ENCODE data around the gene IQCH. TPM values are rescaled to one million over a fixed set of nuclear protein-coding genes. Genes with fewer than 3 reads are reported as not detected.

IQCH gene
- total RNA-seq, 1 donor from 2014 or later, result 2.2 TPM

GRCh38 chr15:67300266-67301025 lies 45.9 kb downstream of the IQCH start:
- no peak for DNase-seq (ENCODE audit: low spot score)

GRCh38 chr15:67303490-67304363 lies 49.1 kb downstream of the IQCH start:
- DNase-seq (ENCODE audit: low spot score), result peak; percentile 38

- DNase-seq (ENCODE audit: low spot score), result no peak
Measured at GRCh38 chr15:67304778-67305177, 50.2 kb downstream of the IQCH start.

- DNase-seq (ENCODE audit: low spot score), result no peak
Measured at GRCh38 chr15:67305506-67305905, 50.9 kb downstream of the IQCH start.

- peak; percentile 13 for DNase-seq (ENCODE audit: low spot score)
Measured at GRCh38 chr15:67307156-67307555, 52.6 kb downstream of the IQCH start.

- no peak for DNase-seq (ENCODE audit: low spot score)
Measured at GRCh38 chr15:67307889-67308597, 53.5 kb downstream of the IQCH start.

- DNase-seq (ENCODE audit: low spot score), result no peak
Measured at GRCh38 chr15:67311731-67312130, 57.1 kb downstream of the IQCH start.

GRCh38 chr15:67319961-67320360 lies 65.4 kb downstream of the IQCH start:
- no peak for DNase-seq (ENCODE audit: low spot score)

GRCh38 chr15:67321352-67321751 lies 66.8 kb downstream of the IQCH start:
- DNase-seq (ENCODE audit: low spot score), result no peak

GRCh38 chr15:67322481-67322880 lies 67.9 kb downstream of the IQCH start:
- no peak for DNase-seq (ENCODE audit: low spot score)

- no peak for DNase-seq (ENCODE audit: low spot score)
Measured at GRCh38 chr15:67327312-67327711, 72.7 kb downstream of the IQCH start.

- DNase-seq (ENCODE audit: low spot score), result no peak
Measured at GRCh38 chr15:67327737-67328136, 73.2 kb downstream of the IQCH start.

- no peak for DNase-seq (ENCODE audit: low spot score)
Measured at GRCh38 chr15:67329984-67330733, 75.6 kb downstream of the IQCH start.

- DNase-seq (ENCODE audit: low spot score), result no peak
Measured at GRCh38 chr15:67331676-67332075, 77.1 kb downstream of the IQCH start.

- no peak for DNase-seq (ENCODE audit: low spot score)
Measured at GRCh38 chr15:67335026-67335425, 80.4 kb downstream of the IQCH start.

GRCh38 chr15:67335534-67336222 lies 81.1 kb downstream of the IQCH start:
- no peak for DNase-seq (ENCODE audit: low spot score)

GRCh38 chr15:67340630-67341029 lies 86.0 kb downstream of the IQCH start:
- DNase-seq (ENCODE audit: low spot score), result no peak

- no peak for DNase-seq (ENCODE audit: low spot score)
Measured at GRCh38 chr15:67341539-67341938, 87.0 kb downstream of the IQCH start.

GRCh38 chr15:67343206-67343605 lies 88.6 kb downstream of the IQCH start:
- no peak for DNase-seq (ENCODE audit: low spot score)

- no peak for DNase-seq (ENCODE audit: low spot score)
Measured at GRCh38 chr15:67349634-67350033, 95.0 kb downstream of the IQCH start.

GRCh38 chr15:67350042-67350441 lies 95.5 kb downstream of the IQCH start:
- no peak for DNase-seq (ENCODE audit: low spot score)
